AG09309 (cell line): Measurements from ENCODE around the gene KSR1.

Source experiments
- DNase-seq: peaks from one replicate; pipeline ENCODE4 v3.0.0-alpha.2; 2010; ENCODE audit warnings: low read depth
- H3K4me3 ChIP-seq: 2 replicates; pipeline ENCODE4 v1.5.1; 2011; ENCODE audit warnings: mild to moderate bottlenecking, low read depth, low read length, moderate library complexity; ENCODE audit not compliant: control insufficient read depth
- CTCF ChIP-seq: IDR thresholded peaks from 2 replicates; pipeline ENCODE4 v1.5.1; 2011; ENCODE audit warnings: mild to moderate bottlenecking, low read depth, low read length, inconsistent platforms; ENCODE audit not compliant: insufficient read depth, control insufficient read depth; ENCODE audit errors: missing control alignments

Gene KSR1

DNA sequence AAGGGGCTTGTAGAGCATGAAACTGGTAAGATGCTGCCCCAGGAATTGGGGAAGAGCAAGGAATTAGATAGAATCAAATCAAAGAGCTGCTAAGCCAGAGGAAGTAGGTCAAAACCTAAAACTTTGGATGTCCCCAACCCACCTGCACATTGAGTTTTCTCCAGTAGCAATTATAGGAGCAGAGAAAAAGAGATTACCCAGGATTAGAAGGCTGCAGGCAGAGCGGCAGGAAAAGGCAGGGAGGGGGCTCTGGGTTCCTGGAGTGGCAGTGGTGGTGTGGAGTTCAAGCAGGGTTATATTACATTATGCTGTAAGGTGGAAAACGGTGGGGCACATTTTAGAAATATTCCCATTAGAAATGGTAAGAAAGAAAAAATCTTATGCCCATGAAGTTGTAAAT, 68.3 kb downstream of the KSR1 start:
- no peak for DNase-seq
- no peak for TF ChIP-seq CTCF
- no peak overlapping the region for H3K4me3 ChIP-seq

GRCh38 chr17:27525316-27525715, 69.1 kb downstream of the KSR1 start:
- H3K4me3 ChIP-seq: no peak overlapping the region
- no peak for DNase-seq
- TF ChIP-seq CTCF: no peak

DNA sequence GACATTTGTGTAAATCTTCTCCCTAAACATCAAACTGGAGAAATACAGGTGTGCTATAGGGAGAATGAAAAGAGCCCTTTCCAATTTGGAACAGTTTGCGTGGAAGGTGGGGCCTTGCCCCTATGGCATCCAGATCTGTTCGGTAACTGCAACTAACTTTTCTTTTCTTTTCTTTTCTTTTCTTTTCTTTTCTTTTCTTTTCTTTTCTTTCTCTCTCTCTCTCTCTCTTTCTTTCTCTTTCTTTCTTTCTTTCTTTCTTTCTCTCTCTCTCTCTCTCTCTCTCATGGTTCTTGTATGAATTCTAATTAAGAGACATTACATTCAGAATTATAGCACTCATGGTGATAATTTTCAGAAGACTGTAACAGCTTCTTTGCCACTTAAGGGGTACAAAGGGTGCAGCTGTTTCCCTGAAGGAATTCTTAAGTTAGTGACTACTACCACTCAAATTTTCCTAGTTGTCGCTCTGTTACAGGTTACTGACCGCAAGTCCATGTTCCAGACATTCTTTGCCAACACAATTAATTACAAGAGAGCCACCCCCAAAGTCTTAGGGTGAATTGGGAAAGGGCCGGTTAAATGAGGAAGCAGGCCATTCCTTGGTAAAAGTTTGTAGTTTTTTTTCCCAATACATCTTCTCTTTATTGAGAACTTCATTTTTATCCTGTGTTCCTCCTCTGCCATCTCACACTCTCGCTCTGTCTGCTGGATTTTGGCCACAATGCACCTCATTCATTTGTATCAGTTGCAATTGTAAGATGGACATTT, 69.8 kb downstream of the KSR1 start:
- DNase-seq: no peak
- no peak for TF ChIP-seq CTCF
- H3K4me3 ChIP-seq: no peak overlapping the region

- no peak for TF ChIP-seq CTCF
- no peak for DNase-seq
- H3K4me3 ChIP-seq: no peak overlapping the region
Observed at GRCh38 chr17:27526604-27527002, 70.4 kb downstream of the KSR1 start.

DNA sequence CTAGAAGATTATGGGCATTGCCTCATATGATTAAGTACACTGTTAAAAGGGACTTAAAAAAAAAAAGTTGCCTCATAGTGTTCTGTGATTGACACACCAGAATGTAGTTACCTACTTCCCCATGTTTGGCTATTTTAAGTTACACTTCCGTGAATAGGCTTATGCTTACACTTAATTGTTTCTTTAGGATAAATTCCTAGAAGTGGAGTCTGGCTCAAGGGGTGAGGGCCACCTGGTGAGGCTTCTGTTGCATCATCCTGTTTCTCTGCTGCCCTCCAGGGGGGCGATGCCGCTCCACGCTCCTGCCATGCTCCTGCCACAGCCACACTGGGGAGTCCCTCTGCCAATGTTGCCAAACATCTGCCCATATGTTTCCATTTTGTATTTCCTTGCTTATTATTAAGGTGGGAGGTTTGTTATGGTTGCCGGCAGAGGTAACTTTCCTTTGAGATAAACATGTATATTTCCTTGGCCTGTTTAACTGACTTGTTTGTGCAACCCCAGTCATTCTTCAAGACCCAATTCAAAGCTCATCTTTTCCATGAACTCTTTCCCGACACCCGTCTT, 73.1 kb downstream of the KSR1 start:
- no peak for DNase-seq
- H3K4me3 ChIP-seq: no peak overlapping the region
- no peak for TF ChIP-seq CTCF

- no peak overlapping the region for H3K4me3 ChIP-seq
- DNase-seq: no peak
- TF ChIP-seq CTCF: no peak
Observed at GRCh38 chr17:27530764-27531391, 74.6 kb downstream of the KSR1 start.
